ENCODE data around the gene ZC3HAV1. TPM values are rescaled to one million over a fixed set of nuclear protein-coding genes. Genes with fewer than 3 reads are reported as not detected.
A peak's percentile ranks its signal among the peaks of the same experiment; 100 is the strongest.

ZC3HAV1 gene
- polyA plus RNA-seq, 1 of the 3 experiments (the other 2 are of a cell fraction): 11.2 TPM

DNA sequence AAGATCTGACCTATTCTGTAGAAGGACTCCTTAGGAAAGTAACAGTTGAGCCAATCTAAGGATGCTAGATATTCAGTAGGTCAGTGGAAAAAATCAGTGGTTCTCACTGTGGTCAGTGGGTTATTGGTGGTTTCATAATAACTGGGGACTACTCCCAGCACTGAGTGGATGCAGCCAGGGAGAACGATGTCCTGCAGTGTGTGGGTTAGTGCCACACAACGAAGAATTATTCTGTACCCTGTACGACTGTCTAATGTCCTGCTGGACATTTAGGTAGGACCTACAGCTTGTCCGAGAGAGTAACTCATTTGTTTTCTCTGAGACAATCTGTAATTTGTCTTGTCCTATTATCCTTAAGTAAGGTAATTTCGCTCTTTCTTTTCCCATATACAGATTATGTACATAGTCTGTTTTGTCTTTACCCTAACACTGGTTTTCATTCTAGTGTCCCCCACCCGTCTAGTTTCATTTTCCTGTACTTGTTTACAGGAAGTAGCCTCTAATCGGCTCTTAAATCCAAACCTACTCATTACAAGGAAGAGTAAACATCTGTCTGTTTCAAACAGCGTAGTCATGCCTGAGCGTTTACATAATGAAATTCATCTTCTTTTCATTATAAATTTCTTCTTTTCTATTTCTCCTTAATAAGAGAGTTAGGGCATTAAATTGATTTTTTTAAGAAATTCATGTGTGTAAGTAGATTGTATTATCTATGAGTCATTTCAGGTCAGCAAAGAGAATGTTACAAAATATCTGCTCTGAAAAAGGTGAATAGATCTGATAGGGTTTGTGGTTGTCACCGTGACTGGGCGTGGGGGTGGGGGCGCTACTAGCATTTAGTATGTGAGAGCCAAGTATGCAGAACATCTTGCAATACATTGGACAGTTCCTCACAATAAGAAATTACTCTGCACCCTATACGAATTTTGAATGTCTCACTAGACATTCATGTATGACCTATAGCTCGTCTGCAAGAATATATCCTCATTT lies 65.4 kb downstream of the ZC3HAV1 start:
- Histone ChIP-seq H4K20me1 (ENCODE audit: insufficient read depth) (no peaks in the 10 kb centered on the region), H3F3A (replicated peaks; ENCODE audit: insufficient read depth) (no peaks in the 10 kb centered on the region), H3K9me3 (no peaks in the 10 kb centered on the region), H3K27ac (ENCODE audit: low read depth in 2 of 2, low read length in 1 of 2) (no peak overlapping the region), H3K27me3 (ENCODE audit: insufficient read depth) (no peaks in the 10 kb centered on the region), H3K9me2 (no peaks in the 10 kb centered on the region), H3K4me2 (no peak overlapping the region), H3K36me3 (replicated peaks in 1 of 2; ENCODE audit: control insufficient read depth in 1 of 2, insufficient read depth in 2 of 2, low read length in 1 of 2) (peaks cover 28 to 38% of the 10 kb centered on the region in 2 experiments), H2AFZ (ENCODE audit: low read depth) (no peak overlapping the region), H3K4me1 (ENCODE audit: control insufficient read depth in 1 of 2, insufficient read depth in 2 of 2, low read depth in 1 of 2, low read length in 1 of 2) (no peaks in the 10 kb centered on the region), H3K4me3 (ENCODE audit: low read depth in 2 of 2, low read length in 1 of 2) (no peak overlapping the region), H3K9ac (no peak overlapping the region), H3K79me2 (ENCODE audit: insufficient read depth) (no peaks in the 10 kb centered on the region)
- POLR2A ChIA-PET: no interaction called here
- DNase-seq: no peak
- 90% methylated on average over 14 of the region's 14 CpGs for WGBS (ENCODE audit: low lambda C conversion rate)
- CTCF ChIA-PET: interaction anchor here (0.9 to 2.4 kb wide), 4 partner anchors 9 to 31 kb away, joined by 3 to 11 read pairs (median 4); no protein-coding TSS in a partner anchor
- TF ChIP-seq FOXJ3 (CRISPR knock-in tag; IDR thresholded peaks at IDR 0.05) (no peak), ELF1 (IDR thresholded peaks at IDR 0.05) (no peak), MXI1 (IDR thresholded peaks at IDR 0.05; ENCODE audit: low read depth, low read length) (no peak), RFX5 (IDR thresholded peaks at IDR 0.05; ENCODE audit: low read length) (no peak), EZH2phosphoT487 (IDR thresholded peaks at IDR 0.05; ENCODE audit: borderline replicate concordance, low read depth) (no peak)
- TF ChIP-seq, protein P1, sequence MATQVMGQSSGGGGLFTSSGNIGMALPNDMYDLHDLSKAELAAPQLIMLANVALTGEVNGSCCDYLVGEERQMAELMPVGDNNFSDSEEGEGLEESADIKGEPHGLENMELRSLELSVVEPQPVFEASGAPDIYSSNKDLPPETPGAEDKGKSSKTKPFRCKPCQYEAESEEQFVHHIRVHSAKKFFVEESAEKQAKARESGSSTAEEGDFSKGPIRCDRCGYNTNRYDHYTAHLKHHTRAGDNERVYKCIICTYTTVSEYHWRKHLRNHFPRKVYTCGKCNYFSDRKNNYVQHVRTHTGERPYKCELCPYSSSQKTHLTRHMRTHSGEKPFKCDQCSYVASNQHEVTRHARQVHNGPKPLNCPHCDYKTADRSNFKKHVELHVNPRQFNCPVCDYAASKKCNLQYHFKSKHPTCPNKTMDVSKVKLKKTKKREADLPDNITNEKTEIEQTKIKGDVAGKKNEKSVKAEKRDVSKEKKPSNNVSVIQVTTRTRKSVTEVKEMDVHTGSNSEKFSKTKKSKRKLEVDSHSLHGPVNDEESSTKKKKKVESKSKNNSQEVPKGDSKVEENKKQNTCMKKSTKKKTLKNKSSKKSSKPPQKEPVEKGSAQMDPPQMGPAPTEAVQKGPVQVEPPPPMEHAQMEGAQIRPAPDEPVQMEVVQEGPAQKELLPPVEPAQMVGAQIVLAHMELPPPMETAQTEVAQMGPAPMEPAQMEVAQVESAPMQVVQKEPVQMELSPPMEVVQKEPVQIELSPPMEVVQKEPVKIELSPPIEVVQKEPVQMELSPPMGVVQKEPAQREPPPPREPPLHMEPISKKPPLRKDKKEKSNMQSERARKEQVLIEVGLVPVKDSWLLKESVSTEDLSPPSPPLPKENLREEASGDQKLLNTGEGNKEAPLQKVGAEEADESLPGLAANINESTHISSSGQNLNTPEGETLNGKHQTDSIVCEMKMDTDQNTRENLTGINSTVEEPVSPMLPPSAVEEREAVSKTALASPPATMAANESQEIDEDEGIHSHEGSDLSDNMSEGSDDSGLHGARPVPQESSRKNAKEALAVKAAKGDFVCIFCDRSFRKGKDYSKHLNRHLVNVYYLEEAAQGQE (IDR thresholded peaks at IDR 0.05; ENCODE audit: low read depth, low read length): peak; percentile 62; the same call in 1 of the 2 replicates

DNA sequence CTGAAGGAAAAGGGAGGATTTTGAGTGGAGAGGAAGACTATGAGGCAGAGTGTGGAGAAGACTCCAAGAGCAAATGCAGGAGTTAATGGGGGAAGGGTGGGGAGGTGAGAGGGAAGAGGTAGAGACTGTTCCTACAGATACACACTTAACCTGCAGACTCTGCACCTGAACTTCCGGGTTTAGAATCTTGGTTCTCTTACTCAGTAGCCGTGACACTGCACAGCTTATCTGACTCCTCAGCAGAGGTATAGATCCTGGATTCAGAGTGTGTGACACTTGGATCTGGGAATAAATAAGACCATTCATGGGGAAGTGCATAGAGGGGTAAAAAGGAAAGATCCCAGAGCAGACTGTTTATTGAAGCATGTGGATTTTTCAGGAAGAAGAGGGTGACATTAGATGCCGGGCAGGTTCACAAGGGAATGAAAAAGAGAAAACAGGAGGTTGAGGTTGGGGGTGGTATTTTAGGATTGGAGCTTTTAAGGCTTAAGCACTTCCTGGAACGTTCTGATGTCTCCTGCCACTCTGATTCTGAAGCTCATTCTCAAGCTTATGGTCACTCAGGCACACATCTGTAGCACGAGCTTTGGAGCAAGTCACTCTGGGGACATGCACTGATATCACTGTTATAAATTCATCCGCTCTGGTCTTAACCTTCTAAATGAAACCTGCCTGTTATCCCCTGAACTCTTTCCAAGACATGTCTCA lies 68.0 kb downstream of the ZC3HAV1 start:
- H3K9ac ChIP-seq: no peak overlapping the region
- H3K36me3 ChIP-seq (replicated peaks in 1 of 2; ENCODE audit: control insufficient read depth in 1 of 2, insufficient read depth in 2 of 2, low read length in 1 of 2): peaks cover 15 to 26% of the 10 kb centered on the region in 2 experiments
- ChIA-PET POLR2A (no interaction called here), CTCF (interaction anchor here (1.8 to 2.4 kb wide), 2 partner anchors 18 to 33 kb away, joined by 4 to 11 read pairs; no protein-coding TSS in a partner anchor)
- H4K20me1 ChIP-seq (ENCODE audit: insufficient read depth): no peaks in the 10 kb centered on the region
- H3K4me1 ChIP-seq (ENCODE audit: control insufficient read depth in 1 of 2, insufficient read depth in 2 of 2, low read depth in 1 of 2, low read length in 1 of 2): peaks cover 0 to 1% of the 10 kb centered on the region in 2 experiments; a peak in 1 of 4 replicates
- no peaks in the 10 kb centered on the region for H3K9me2 ChIP-seq
- TF ChIP-seq RCOR1 (IDR thresholded peaks at IDR 0.05; ENCODE audit: low read length) (no peak), TAF1 (IDR thresholded peaks at IDR 0.05; ENCODE audit: borderline replicate concordance, low read depth, low read length) (no peak), MEF2A (IDR thresholded peaks at IDR 0.05; ENCODE audit: borderline replicate concordance, low read depth) (no peak), MXI1 (IDR thresholded peaks at IDR 0.05; ENCODE audit: low read depth, low read length) (no peak), GATA2 (CRISPR knock-in tag; IDR thresholded peaks at IDR 0.05) (no peak), SMC3 (IDR thresholded peaks at IDR 0.05; ENCODE audit: low read depth, low read length) (no peak)
- TF ChIP-seq, protein P2, sequence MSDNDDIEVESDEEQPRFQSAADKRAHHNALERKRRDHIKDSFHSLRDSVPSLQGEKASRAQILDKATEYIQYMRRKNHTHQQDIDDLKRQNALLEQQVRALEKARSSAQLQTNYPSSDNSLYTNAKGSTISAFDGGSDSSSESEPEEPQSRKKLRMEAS (IDR thresholded peaks at IDR 0.05; ENCODE audit: low read depth): no peak
- TF ChIP-seq, protein P3, sequence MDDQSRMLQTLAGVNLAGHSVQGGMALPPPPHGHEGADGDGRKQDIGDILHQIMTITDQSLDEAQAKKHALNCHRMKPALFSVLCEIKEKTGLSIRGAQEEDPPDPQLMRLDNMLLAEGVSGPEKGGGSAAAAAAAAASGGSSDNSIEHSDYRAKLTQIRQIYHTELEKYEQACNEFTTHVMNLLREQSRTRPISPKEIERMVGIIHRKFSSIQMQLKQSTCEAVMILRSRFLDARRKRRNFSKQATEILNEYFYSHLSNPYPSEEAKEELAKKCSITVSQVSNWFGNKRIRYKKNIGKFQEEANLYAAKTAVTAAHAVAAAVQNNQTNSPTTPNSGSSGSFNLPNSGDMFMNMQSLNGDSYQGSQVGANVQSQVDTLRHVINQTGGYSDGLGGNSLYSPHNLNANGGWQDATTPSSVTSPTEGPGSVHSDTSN (IDR thresholded peaks at IDR 0.05): no peak
- TF ChIP-seq, protein P4, sequence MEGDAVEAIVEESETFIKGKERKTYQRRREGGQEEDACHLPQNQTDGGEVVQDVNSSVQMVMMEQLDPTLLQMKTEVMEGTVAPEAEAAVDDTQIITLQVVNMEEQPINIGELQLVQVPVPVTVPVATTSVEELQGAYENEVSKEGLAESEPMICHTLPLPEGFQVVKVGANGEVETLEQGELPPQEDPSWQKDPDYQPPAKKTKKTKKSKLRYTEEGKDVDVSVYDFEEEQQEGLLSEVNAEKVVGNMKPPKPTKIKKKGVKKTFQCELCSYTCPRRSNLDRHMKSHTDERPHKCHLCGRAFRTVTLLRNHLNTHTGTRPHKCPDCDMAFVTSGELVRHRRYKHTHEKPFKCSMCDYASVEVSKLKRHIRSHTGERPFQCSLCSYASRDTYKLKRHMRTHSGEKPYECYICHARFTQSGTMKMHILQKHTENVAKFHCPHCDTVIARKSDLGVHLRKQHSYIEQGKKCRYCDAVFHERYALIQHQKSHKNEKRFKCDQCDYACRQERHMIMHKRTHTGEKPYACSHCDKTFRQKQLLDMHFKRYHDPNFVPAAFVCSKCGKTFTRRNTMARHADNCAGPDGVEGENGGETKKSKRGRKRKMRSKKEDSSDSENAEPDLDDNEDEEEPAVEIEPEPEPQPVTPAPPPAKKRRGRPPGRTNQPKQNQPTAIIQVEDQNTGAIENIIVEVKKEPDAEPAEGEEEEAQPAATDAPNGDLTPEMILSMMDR (IDR thresholded peaks at IDR 0.05): no peak
- no peak overlapping the region for H2AFZ ChIP-seq (ENCODE audit: low read depth)
- no peak for DNase-seq
- WGBS (ENCODE audit: low lambda C conversion rate): 86% methylated on average over 6 of the region's 6 CpGs
- no peak overlapping the region for H3K4me3 ChIP-seq (ENCODE audit: low read depth in 2 of 2, low read length in 1 of 2)
- no peaks in the 10 kb centered on the region for H3K9me3 ChIP-seq
- H3F3A ChIP-seq (replicated peaks; ENCODE audit: insufficient read depth): no peaks in the 10 kb centered on the region
- peaks cover under 1% of the 10 kb centered on the region; the same call in 1 of the 2 replicates for H3K79me2 ChIP-seq (ENCODE audit: insufficient read depth)
- no peaks in the 10 kb centered on the region for H3K27me3 ChIP-seq (ENCODE audit: insufficient read depth)
- no peak overlapping the region for H3K4me2 ChIP-seq
- no peak overlapping the region for H3K27ac ChIP-seq (ENCODE audit: low read depth in 2 of 2, low read length in 1 of 2)

Data from SK-N-SH (cell line).